ENCODE results near the gene ZIC4. TPM values are rescaled to one million over a fixed set of nuclear protein-coding genes. Genes with fewer than 3 reads are reported as not detected.

ZIC4 gene
- total RNA-seq, 1 donor from 2014 or later: not detected

- H3K4me3 Mint-ChIP-seq (ENCODE audit: unreplicated experiment): peak overlapping the region; percentile 67
- H3K36me3 Mint-ChIP-seq (ENCODE audit: unreplicated experiment): no peaks in the 10 kb centered on the region
- no peak for TF ChIP-seq CTCF (IDR thresholded peaks at IDR 0.05; ENCODE audit: partially characterized antibody, unreplicated experiment)
- H3K27me3 Mint-ChIP-seq (ENCODE audit: unreplicated experiment): peaks cover 40% of the 10 kb centered on the region
- peaks cover 17% of the 10 kb centered on the region for H3K9me3 Mint-ChIP-seq (ENCODE audit: unreplicated experiment)
- DNase-seq: no peak
- peaks cover 8% of the 10 kb centered on the region for H3K4me1 Mint-ChIP-seq (ENCODE audit: low read depth, unreplicated experiment)
- no peak overlapping the region for H3K27ac Mint-ChIP-seq (ENCODE audit: unreplicated experiment)
Measured at GRCh38 chr3:147354623-147355022, 51.7 kb downstream of the ZIC4 start.

DNA sequence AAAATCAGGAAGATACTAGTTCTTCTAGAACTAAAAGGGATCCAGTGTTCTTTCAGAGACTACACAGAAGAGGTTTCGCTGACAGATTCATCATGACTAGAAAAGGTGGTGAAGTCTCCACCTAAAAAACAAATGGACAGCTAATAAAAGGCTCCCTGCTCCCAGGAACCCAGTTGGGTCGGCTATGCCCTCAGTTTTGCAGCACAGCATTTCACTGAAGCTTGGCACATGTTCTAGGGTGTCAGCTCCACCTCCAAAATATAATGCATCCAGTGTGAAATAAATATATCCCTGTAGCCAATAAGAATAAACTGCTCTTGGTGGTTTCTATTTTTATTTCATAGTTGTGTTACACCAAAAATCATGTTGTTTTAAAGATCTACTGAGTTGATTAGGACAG lies 55.0 kb downstream of the ZIC4 start:
- no peak overlapping the region for H3K4me3 Mint-ChIP-seq (ENCODE audit: unreplicated experiment)
- H3K36me3 Mint-ChIP-seq (ENCODE audit: unreplicated experiment): no peaks in the 10 kb centered on the region
- DNase-seq: no peak
- peaks cover 6% of the 10 kb centered on the region for H3K4me1 Mint-ChIP-seq (ENCODE audit: low read depth, unreplicated experiment)
- H3K27me3 Mint-ChIP-seq (ENCODE audit: unreplicated experiment): peaks cover 21% of the 10 kb centered on the region
- TF ChIP-seq CTCF (IDR thresholded peaks at IDR 0.05; ENCODE audit: partially characterized antibody, unreplicated experiment): no peak
- H3K9me3 Mint-ChIP-seq (ENCODE audit: unreplicated experiment): peaks cover 10% of the 10 kb centered on the region
- H3K27ac Mint-ChIP-seq (ENCODE audit: unreplicated experiment): no peak overlapping the region

- H3K36me3 Mint-ChIP-seq (ENCODE audit: unreplicated experiment): no peaks in the 10 kb centered on the region
- H3K4me3 Mint-ChIP-seq (ENCODE audit: unreplicated experiment): no peak overlapping the region
- no peak overlapping the region for H3K27ac Mint-ChIP-seq (ENCODE audit: unreplicated experiment)
- H3K4me1 Mint-ChIP-seq (ENCODE audit: low read depth, unreplicated experiment): no peaks in the 10 kb centered on the region
- no peaks in the 10 kb centered on the region for H3K9me3 Mint-ChIP-seq (ENCODE audit: unreplicated experiment)
- peaks cover 4% of the 10 kb centered on the region for H3K27me3 Mint-ChIP-seq (ENCODE audit: unreplicated experiment)
- TF ChIP-seq CTCF (IDR thresholded peaks at IDR 0.05; ENCODE audit: partially characterized antibody, unreplicated experiment): no peak
- DNase-seq: no peak
Measured at GRCh38 chr3:147348976-147349375, 57.4 kb downstream of the ZIC4 start.

- no peaks in the 10 kb centered on the region for H3K36me3 Mint-ChIP-seq (ENCODE audit: unreplicated experiment)
- no peak for TF ChIP-seq CTCF (IDR thresholded peaks at IDR 0.05; ENCODE audit: partially characterized antibody, unreplicated experiment)
- H3K27me3 Mint-ChIP-seq (ENCODE audit: unreplicated experiment): peaks cover 3% of the 10 kb centered on the region
- DNase-seq: no peak
- H3K9me3 Mint-ChIP-seq (ENCODE audit: unreplicated experiment): no peaks in the 10 kb centered on the region
- no peak overlapping the region for H3K27ac Mint-ChIP-seq (ENCODE audit: unreplicated experiment)
- H3K4me3 Mint-ChIP-seq (ENCODE audit: unreplicated experiment): no peak overlapping the region
- H3K4me1 Mint-ChIP-seq (ENCODE audit: low read depth, unreplicated experiment): no peaks in the 10 kb centered on the region
Measured at GRCh38 chr3:147343926-147344325, 62.4 kb downstream of the ZIC4 start.

GRCh38 chr3:147341727-147342126 lies 64.6 kb downstream of the ZIC4 start:
- Mint-ChIP-seq H3K4me1 (ENCODE audit: low read depth, unreplicated experiment) (no peaks in the 10 kb centered on the region), H3K36me3 (ENCODE audit: unreplicated experiment) (no peaks in the 10 kb centered on the region), H3K9me3 (ENCODE audit: unreplicated experiment) (no peaks in the 10 kb centered on the region), H3K27me3 (ENCODE audit: unreplicated experiment) (peaks cover 2% of the 10 kb centered on the region), H3K27ac (ENCODE audit: unreplicated experiment) (no peak overlapping the region), H3K4me3 (ENCODE audit: unreplicated experiment) (no peak overlapping the region)
- no peak for DNase-seq
- TF ChIP-seq CTCF (IDR thresholded peaks at IDR 0.05; ENCODE audit: partially characterized antibody, unreplicated experiment): no peak
